H9 (cell line): ENCODE results near the gene MRPL14. TPM values are rescaled to one million over a fixed set of nuclear protein-coding genes. Genes with fewer than 3 reads are reported as not detected.

Source experiments
- DNase-seq: peaks from one replicate; pipeline ENCODE4 v3.0.0-alpha.2; 2017
- H2AFZ ChIP-seq: one replicate; pipeline ENCODE4 v1.6.1; 2013; ENCODE audit warnings: mild to moderate bottlenecking, low read length, control low read depth, moderate library complexity
- H2AK5ac ChIP-seq: 2 replicates; pipeline ENCODE4 v1.6.1; 2013; ENCODE audit warnings: low read length, control low read depth, mixed read lengths; ENCODE audit not compliant: insufficient read length
- H2BK120ac ChIP-seq: one replicate; pipeline ENCODE4 v1.6.1; 2013; ENCODE audit warnings: low read depth, mild to moderate bottlenecking, low read length, control low read depth, inconsistent platforms; ENCODE audit not compliant: poor library complexity, severe bottlenecking
- H2BK12ac ChIP-seq: 2 replicates; pipeline ENCODE4 v1.6.1; 2013; ENCODE audit warnings: low read length, control low read depth, mixed read lengths, low read depth; ENCODE audit not compliant: insufficient read length
- H2BK15ac ChIP-seq: 2 replicates; pipeline ENCODE4 v1.6.1; 2013; ENCODE audit warnings: low read depth, low read length, control low read depth
- H2BK20ac ChIP-seq: one replicate; pipeline ENCODE4 v1.6.1; 2013; ENCODE audit warnings: low read depth, mild to moderate bottlenecking, low read length, control low read depth, inconsistent platforms; ENCODE audit not compliant: poor library complexity, severe bottlenecking
- H2BK5ac ChIP-seq: 2 replicates; pipeline ENCODE4 v1.6.1; 2013; ENCODE audit warnings: low read length, control low read depth, mixed read lengths; ENCODE audit not compliant: insufficient read length
- H3K14ac ChIP-seq: 2 replicates; pipeline ENCODE4 v1.6.1; 2013; ENCODE audit warnings: low read length, control low read depth; ENCODE audit not compliant: insufficient read depth
- H3K18ac ChIP-seq: 2 replicates; pipeline ENCODE4 v1.6.1; 2013; ENCODE audit warnings: low read depth, mild to moderate bottlenecking, mixed read lengths, low read length, control low read depth; ENCODE audit not compliant: insufficient read length
- H3K23ac ChIP-seq: 2 replicates; pipeline ENCODE4 v1.6.1; 2013; ENCODE audit warnings: low read length, control low read depth, mixed read lengths, low read depth; ENCODE audit not compliant: insufficient read length
- H3K23me2 ChIP-seq: 2 replicates; pipeline ENCODE4 v1.6.1; 2013; ENCODE audit warnings: low read depth, mild to moderate bottlenecking, mixed read lengths, low read length, control low read depth; ENCODE audit not compliant: insufficient read length, poor library complexity, severe bottlenecking
- H3K27ac ChIP-seq: 2 replicates; pipeline ENCODE4 v1.5.1; 2013; ENCODE audit warnings: low read length, control low read depth, mixed read lengths, low read depth; ENCODE audit not compliant: insufficient read length
- H3K27me3 ChIP-seq: 2 replicates; pipeline ENCODE4 v1.6.1; 2013; ENCODE audit warnings: low read length, control low read depth, inconsistent platforms; ENCODE audit not compliant: insufficient read depth
- H3K4ac ChIP-seq: 2 replicates; pipeline ENCODE4 v1.6.1; 2013; ENCODE audit warnings: low read depth, mild to moderate bottlenecking, control low read depth, inconsistent platforms, low read length, moderate library complexity
- H3K4me1 ChIP-seq: 2 replicates; pipeline ENCODE4 v1.6.1; 2013; ENCODE audit warnings: low read length, control low read depth, inconsistent platforms; ENCODE audit not compliant: insufficient read depth
- H3K4me2 ChIP-seq: 2 replicates; pipeline ENCODE4 v1.6.1; 2013; ENCODE audit warnings: low read length, control low read depth, mixed read lengths; ENCODE audit not compliant: insufficient read length, insufficient read depth
- H3K56ac ChIP-seq: 2 replicates; pipeline ENCODE4 v1.6.1; 2013; ENCODE audit warnings: low read depth, mild to moderate bottlenecking, mixed read lengths, low read length, control low read depth; ENCODE audit not compliant: insufficient read length
- H3K79me1 ChIP-seq: 2 replicates; pipeline ENCODE4 v1.6.1; 2013; ENCODE audit warnings: low read depth, mild to moderate bottlenecking, moderate library complexity, low read length, control low read depth, inconsistent platforms; ENCODE audit not compliant: insufficient read depth, poor library complexity, severe bottlenecking
- H3K79me2 ChIP-seq: 2 replicates; pipeline ENCODE4 v1.6.1; 2013; ENCODE audit warnings: low read length, control low read depth, inconsistent platforms; ENCODE audit not compliant: insufficient read depth
- H3K9ac ChIP-seq: 2 replicates; pipeline ENCODE4 v1.6.1; 2013; ENCODE audit warnings: low read length, control low read depth, mixed read lengths; ENCODE audit not compliant: insufficient read length; ENCODE audit errors: extremely low read depth
- H3K9me3 ChIP-seq: one replicate; pipeline ENCODE4 v1.6.1; 2013; ENCODE audit warnings: low read depth, low read length, inconsistent platforms; ENCODE audit not compliant: control insufficient read depth
- H3T11ph ChIP-seq: one replicate; pipeline ENCODE4 v1.6.1; 2013; ENCODE audit warnings: mild to moderate bottlenecking, low read length, control low read depth, inconsistent platforms
- H4K20me1 ChIP-seq: one replicate; pipeline ENCODE4 v1.6.1; 2013; ENCODE audit not compliant: control insufficient read depth, insufficient read length, insufficient read depth
- H4K5ac ChIP-seq: 2 replicates; pipeline ENCODE4 v1.6.1; 2013; ENCODE audit warnings: low read depth, mild to moderate bottlenecking, mixed read lengths, low read length, control low read depth; ENCODE audit not compliant: insufficient read length
- H4K8ac ChIP-seq: replicated peaks from 2 replicates; pipeline ENCODE4 v1.6.1; 2013; ENCODE audit warnings: low read length, control low read depth, mixed read lengths, low read depth; ENCODE audit not compliant: insufficient read length
- H4K91ac ChIP-seq: 2 replicates; pipeline ENCODE4 v1.6.1; 2013; ENCODE audit warnings: low read depth, mild to moderate bottlenecking, moderate library complexity, mixed read lengths, low read length, control low read depth; ENCODE audit not compliant: insufficient read length
- H3K27ac Mint-ChIP-seq, 3 experiments: 2 replicates in 2 of 3; 3 replicates in 1 of 3; pipeline ENCODE4 v1.8.0; 2020 to 2021; ENCODE audit warnings: mixed read lengths in 3 of 3, mild to moderate bottlenecking in 1 of 3, moderate library complexity in 1 of 3
- H3K27me3 Mint-ChIP-seq: 2 replicates; pipeline ENCODE4 v1.8.0; 2021; ENCODE audit warnings: low read depth, mild to moderate bottlenecking, moderate library complexity, mixed read lengths
- H3K36me3 Mint-ChIP-seq, 3 experiments: 2 replicates in 2 of 3; 3 replicates in 1 of 3; pipeline ENCODE4 v1.8.0; 2020 to 2021; ENCODE audit warnings: low read depth in 3 of 3, mixed read lengths in 3 of 3; ENCODE audit not compliant: insufficient read depth in 1 of 3
- H3K4me1 Mint-ChIP-seq, 2 experiments: 2 replicates each; pipeline ENCODE4 v1.8.0; 2020; ENCODE audit warnings: mixed read lengths in 2 of 2
- H3K4me3 Mint-ChIP-seq, 2 experiments: 2 replicates in 1 of 2; 3 replicates in 1 of 2; pipeline ENCODE4 v1.8.0; 2020 to 2021; ENCODE audit warnings: mild to moderate bottlenecking in 2 of 2, mixed read lengths in 2 of 2, moderate library complexity in 1 of 2
- H3K9me3 Mint-ChIP-seq, 2 experiments: 2 replicates in 1 of 2; 3 replicates in 1 of 2; pipeline ENCODE4 v1.8.0; 2020; ENCODE audit warnings: mild to moderate bottlenecking in 2 of 2, mixed read lengths in 2 of 2, moderate library complexity in 1 of 2
- CTCF ChIP-seq: fragments of 200-600 bp; sonication (generic); conservative IDR thresholded peaks from 3 replicates; pipeline ENCODE4 v1.8.0; 2021; ENCODE audit warnings: antibody characterized with exemption, mild to moderate bottlenecking
- WGBS: extraction: QIAGEN DNeasy Blood & Tissue Kit; methylation state at CpG from one replicate; pipeline ENCODE4 v1.1.7; 2013; ENCODE audit warnings: missing lambda C conversion rate, low lambda C conversion rate, mixed read lengths; ENCODE audit not compliant: insufficient read length; ENCODE audit errors: extremely low coverage; 5-methylcytosine and 5-hydroxymethylcytosine counted together
- total RNA-seq: library from RNA; stranded (reverse); gene quantifications from 2 replicates; pipeline ENCODE4 v1.2.1, GENCODE V29; 2021

MRPL14 gene
- total RNA-seq, 1 experiment from 2014 or later: 80.1 TPM

DNA sequence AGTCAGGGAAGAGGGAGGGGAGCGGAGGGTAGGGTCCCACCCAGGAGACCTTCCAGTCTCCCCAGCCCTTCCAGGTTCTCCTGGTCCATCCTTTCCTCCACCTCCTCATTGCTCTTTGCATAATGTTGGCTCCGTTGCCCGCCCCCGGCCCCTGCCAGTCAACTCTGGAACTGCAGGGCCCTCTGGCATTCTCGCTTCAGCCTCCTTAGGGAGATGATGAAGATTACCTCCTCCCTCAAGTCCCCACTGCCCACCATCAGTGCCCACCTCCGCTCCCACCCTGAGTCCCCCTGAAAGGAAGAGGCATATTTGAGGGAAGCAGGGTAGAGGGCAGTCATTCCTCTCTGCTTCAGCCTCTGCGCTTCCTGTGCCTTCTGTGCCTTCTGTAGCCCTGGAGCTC, 8.6 kb upstream of the MRPL14 start:
- Mint-ChIP-seq H3K9me3 (no peaks in the 10 kb centered on the region), H3K36me3 (peaks cover 29 to 48% (median 42%) of the 10 kb centered on the region in 3 experiments), H3K27ac (peak overlapping the region in 1 of 3 experiments; percentile 38; a peak in 1 of 7 replicates), H3K27me3 (no peaks in the 10 kb centered on the region), H3K4me1 (peaks cover 32 to 62% of the 10 kb centered on the region in 2 experiments), H3K4me3 (no peak overlapping the region)
- Histone ChIP-seq H2AFZ (no peak overlapping the region), H3K27ac (no peak overlapping the region), H4K20me1 (no peaks in the 10 kb centered on the region), H2BK12ac (no peak overlapping the region), H3K9me3 (no peaks in the 10 kb centered on the region), H2BK120ac (no peak overlapping the region), H4K8ac (no peak overlapping the region), H2AK5ac (no peak overlapping the region), H3K56ac (no peak overlapping the region), H2BK20ac (no peak overlapping the region), H4K91ac (no peak overlapping the region), H3K18ac (no peak overlapping the region), H2BK15ac (no peak overlapping the region), H2BK5ac (no peak overlapping the region), H3K27me3 (no peaks in the 10 kb centered on the region), H3K79me2 (no peaks in the 10 kb centered on the region), H4K5ac (no peak overlapping the region), H3K23me2 (no peaks in the 10 kb centered on the region), H3K4me1 (no peaks in the 10 kb centered on the region), H3T11ph (no peak overlapping the region), H3K9ac (no peak overlapping the region), H3K4me2 (no peak overlapping the region), H3K4ac (no peak overlapping the region), H3K14ac (no peak overlapping the region), H3K79me1 (no peaks in the 10 kb centered on the region), H3K23ac (no peak overlapping the region)
- no CpG with 5 or more reads among the region's 7 CpGs for WGBS
- TF ChIP-seq CTCF: peak; percentile 30; the same call in 1 of the 3 replicates
- DNase-seq: no peak
